GM12878 (cell line): ENCODE results near the gene ZC3H6. TPM values are rescaled to one million over a fixed set of nuclear protein-coding genes. Genes with fewer than 3 reads are reported as not detected.

Experiments
- ASH2L ChIP-seq: fragments of 300-600, 200-600 bp; sonication (generic); IDR thresholded peaks from 2 replicates; pipeline ENCODE4 v1.6.1; 2017; ENCODE audit warnings: low read depth, mild to moderate bottlenecking, borderline replicate concordance
- BHLHE40 ChIP-seq, 2 experiments: fragments of 450-650 bp in 1 of 2; IDR thresholded peaks; 2 replicates each; pipeline ENCODE4 v1.6.1; 2011 to 2017; ENCODE audit warnings: low read depth in 2 of 2, borderline replicate concordance in 1 of 2, improper control_type of control experiment in 1 of 2, low read length in 1 of 2, mild to moderate bottlenecking in 1 of 2
- BMI1 ChIP-seq: fragments of 450-650 bp; IDR thresholded peaks from 2 replicates; pipeline ENCODE4 v1.6.1; 2016; ENCODE audit warnings: mild to moderate bottlenecking, moderate library complexity, borderline replicate concordance
- CBX5 ChIP-seq: sonication (generic); IDR thresholded peaks from 2 replicates; pipeline ENCODE4 v1.6.1; 2016; ENCODE audit warnings: low read depth, moderate library complexity, mild to moderate bottlenecking, inconsistent platforms
- CHD1 ChIP-seq: IDR thresholded peaks from 2 replicates; pipeline ENCODE4 v1.6.1; 2012; ENCODE audit warnings: low read depth, low read length, improper control_type of control experiment
- CTCF ChIP-seq, 3 experiments: IDR thresholded peaks in 2 of 3; conservative IDR thresholded peaks in 1 of 3; 2 replicates each; pipeline ENCODE4 v1.5.1; 2011; ENCODE audit warnings: low read depth in 3 of 3, low read length in 3 of 3, mild to moderate bottlenecking in 3 of 3, control low read depth in 2 of 3, moderate library complexity in 2 of 3, inconsistent platforms in 1 of 3, mixed read lengths in 1 of 3; ENCODE audit not compliant: control insufficient read depth in 2 of 3, insufficient read depth in 1 of 3; ENCODE audit errors: extremely low read depth in 1 of 3
- EED ChIP-seq: sonication (generic); IDR thresholded peaks from 2 replicates; pipeline ENCODE4 v1.6.1; 2016; ENCODE audit warnings: antibody characterized with exemption, low read depth
- IRF5 ChIP-seq: fragments of 450-650 bp; IDR thresholded peaks from 2 replicates; pipeline ENCODE4 v1.6.1; 2017; ENCODE audit warnings: borderline replicate concordance
- JUND ChIP-seq: IDR thresholded peaks from 2 replicates; pipeline ENCODE4 v1.6.1; 2012; ENCODE audit warnings: low read depth, mild to moderate bottlenecking, low read length, improper control_type of control experiment, moderate library complexity
- NFYA ChIP-seq: IDR thresholded peaks from 2 replicates; pipeline ENCODE4 v1.6.1; 2011; ENCODE audit warnings: low read depth, mild to moderate bottlenecking, low read length, improper control_type of control experiment, borderline replicate concordance
- PML ChIP-seq: IDR thresholded peaks from 2 replicates; pipeline ENCODE4 v1.6.1; 2012; ENCODE audit warnings: low read length, inconsistent platforms
- POLR2A ChIP-seq: IDR thresholded peaks from 2 replicates; pipeline ENCODE4 v1.6.1; 2011; ENCODE audit warnings: low read depth, mild to moderate bottlenecking, low read length
- RAD21 ChIP-seq: IDR thresholded peaks from 2 replicates; pipeline ENCODE4 v1.6.1; 2011; ENCODE audit warnings: mild to moderate bottlenecking, low read depth, low read length, moderate library complexity; ENCODE audit not compliant: insufficient read depth
- RBBP5 ChIP-seq: fragments of 200-600 bp; sonication (generic); conservative IDR thresholded peaks from 2 replicates; pipeline ENCODE4 v1.6.1; 2016
- RCOR1 ChIP-seq: conservative IDR thresholded peaks from 2 replicates; pipeline ENCODE4 v1.6.1; 2012; ENCODE audit warnings: low read depth, low read length, improper control_type of control experiment
- RUNX3 ChIP-seq: IDR thresholded peaks from 2 replicates; pipeline ENCODE4 v1.6.1; 2012; ENCODE audit warnings: low read length, inconsistent platforms
- SIN3A ChIP-seq: IDR thresholded peaks from 2 replicates; pipeline ENCODE4 v1.6.1; 2012; ENCODE audit warnings: low read depth, low read length, improper control_type of control experiment
- SKIL ChIP-seq: fragments of 450-650 bp; IDR thresholded peaks from 2 replicates; pipeline ENCODE4 v1.6.1; 2017; ENCODE audit warnings: mild to moderate bottlenecking, low read depth, inconsistent platforms; ENCODE audit not compliant: poor library complexity, severe bottlenecking
- TAF1 ChIP-seq: IDR thresholded peaks from 2 replicates; pipeline ENCODE4 v1.6.1; 2011; ENCODE audit warnings: mild to moderate bottlenecking, low read depth, low read length, borderline replicate concordance
- USF2 ChIP-seq: IDR thresholded peaks from 2 replicates; pipeline ENCODE4 v1.6.1; 2011; ENCODE audit warnings: low read depth, low read length, improper control_type of control experiment, borderline replicate concordance
- ZBTB33 ChIP-seq: fragments of 450-650 bp; IDR thresholded peaks from 2 replicates; pipeline ENCODE4 v1.6.1; 2017; ENCODE audit warnings: mild to moderate bottlenecking
- ZNF207 ChIP-seq: fragments of 450-650 bp; IDR thresholded peaks from 2 replicates; pipeline ENCODE4 v1.6.1; 2014; ENCODE audit warnings: antibody characterized with exemption, mild to moderate bottlenecking, borderline replicate concordance
- polyA plus RNA-seq, 11 experiments: library from polyadenylated mRNA; depleted of rRNA in 4 of 11; unstranded in 6 of 11; stranded (reverse) in 5 of 11; fragments of >200 nt; fragmentation: Nextera tagmentation in 4 of 11; fragmentation: Illumina TruSeq in 1 of 11; extraction: Ambion mirVana in 4 of 11; extraction: Trizol in 1 of 11; gene quantifications; 1 replicate in 1 of 11; 2 replicates in 10 of 11; pipeline versions ENCODE4 v1.2.1 to v1.2.3, GENCODE V29; 2011 to 2016; ENCODE audit warnings: inconsistent platforms in 2 of 11, missing spikeins in 2 of 11, low read depth in 1 of 11
- total RNA-seq, 4 experiments: library from RNA; depleted of rRNA in 3 of 4; stranded (reverse); fragments of >200 nt in 3 of 4; fragmentation: Illumina TruSeq in 1 of 4; extraction: Trizol in 1 of 4; gene quantifications; 2 replicates each; pipeline versions ENCODE4 v1.2.1 to v1.2.3, GENCODE V29; 2013 to 2021

ZC3H6 gene
- total and polyA plus RNA-seq, 10 of the 15 experiments (the other 5 are each of a cell fraction or from before 2014, with no cell fraction given), result 0.53 to 4.7 (median 1.9) TPM

- no peak for TF ChIP-seq IRF5
- TF ChIP-seq NFYA, result no peak
- TF ChIP-seq USF2, result no peak
- TF ChIP-seq ASH2L, result no peak
- no peak for TF ChIP-seq BMI1
- no peak for TF ChIP-seq SIN3A
- peak; percentile 49; the same call in 1 of the 2 replicates for TF ChIP-seq RUNX3
- TF ChIP-seq TAF1, result peak; percentile 46; the same call in 1 of the 2 replicates
- TF ChIP-seq PML, result no peak
- TF ChIP-seq CHD1, result no peak
- TF ChIP-seq RBBP5, result no peak
- peak; percentile 67; the same call in 1 of the 2 replicates for TF ChIP-seq ZNF207
- TF ChIP-seq POLR2A, result 0 out of 2 replicates have a peak, but pooled peaks have one; percentile 27
- TF ChIP-seq CTCF (IDR thresholded peaks at IDR 0.05 in 2 of 3, conservative IDR thresholded peaks at IDR 0.05 in 1 of 3; ENCODE audit: control insufficient read depth in 2 of 3, extremely low read depth in 1 of 3, insufficient read depth in 1 of 3, low read depth in 3 of 3, low read length in 3 of 3), result peak; percentile 94 to 99 (median 99)
- no peak for TF ChIP-seq CBX5
- no peak for TF ChIP-seq JUND
- TF ChIP-seq RAD21, result peak; percentile 88
- TF ChIP-seq SKIL, result peak; percentile 14
- TF ChIP-seq BHLHE40 (IDR thresholded peaks at IDR 0.05; ENCODE audit: borderline replicate concordance in 1 of 2, low read depth in 2 of 2, low read length in 1 of 2), result peak; percentile 14 to 15; a peak in 1 of 4 replicates
- no peak for TF ChIP-seq RCOR1
- TF ChIP-seq EED, result no peak
- TF ChIP-seq ZBTB33, result no peak
Observed at GRCh38 chr2:112259509-112260294, 15.7 kb upstream of the ZC3H6 start (continued).
